Esophagus squamous epithelium (tissue), 5 donors: ENCODE measurements around the gene C16orf86. TPM values are rescaled to one million over a fixed set of nuclear protein-coding genes. Genes with fewer than 3 reads are reported as not detected.

Source experiments
- DNase-seq: peaks from one replicate; lab custom pipeline; 2025; lab: John Stamatoyannopoulos, UW
- H3K27ac ChIP-seq, 4 donors: fragments of 200-600 bp; sonication (generic); one replicate each; pipeline ENCODE4 v1.5.1; 2016 to 2019; ENCODE audit warnings: mild to moderate bottlenecking in 1 of 4
- H3K27me3 ChIP-seq, 4 donors: fragments of 200-600 bp; sonication (generic); 1 replicate in 3 of 4; 2 replicates in 1 of 4; pipeline versions ENCODE4 v1.5.1 to v1.6.0; 2017 to 2021; ENCODE audit warnings: antibody characterized with exemption in 1 of 4
- H3K36me3 ChIP-seq, 3 donors: fragments of 200-600 bp; sonication (generic); one replicate each; pipeline ENCODE4 v1.5.1; 2016 to 2019
- H3K4me1 ChIP-seq, 3 donors: fragments of 200-600 bp; sonication (generic); one replicate each; pipeline ENCODE4 v1.5.1; 2017 to 2019
- H3K4me3 ChIP-seq, 4 donors: fragments of 200-600 bp; sonication (generic); 1 replicate in 3 of 4; 2 replicates in 1 of 4; pipeline ENCODE4 v1.5.1; 2016 to 2019; ENCODE audit warnings: mild to moderate bottlenecking in 2 of 4, moderate library complexity in 1 of 4
- H3K9me3 ChIP-seq, 3 donors: fragments of 200-600 bp; sonication (generic); one replicate each; pipeline ENCODE4 v1.5.1; 2016 to 2019
- CTCF ChIP-seq, 6 experiments: fragments of 450-650 bp in 4 of 6; fragments of 200-600 bp in 2 of 6; sonication (generic) in 2 of 6; IDR thresholded peaks; one replicate each; pipeline ENCODE4 v1.5.1; 2016 to 2019; ENCODE audit warnings: antibody characterized with exemption in 6 of 6, mild to moderate bottlenecking in 4 of 6, moderate library complexity in 4 of 6
- POLR2A ChIP-seq, 4 donors: fragments of 450-650 bp; IDR thresholded peaks; one replicate each; pipeline ENCODE4 v1.6.1; 2017; ENCODE audit warnings: antibody characterized with exemption in 4 of 4, mild to moderate bottlenecking in 4 of 4, moderate library complexity in 3 of 4
- WGBS, 2 donors: methylation state at CpG; one replicate each; pipeline ENCODE4 v1.1.5; 2018; 5-methylcytosine and 5-hydroxymethylcytosine counted together
- intact Hi-C: fragments of 100-400 bp; cut with DNase I; formaldehyde crosslinking; loops from one replicate; pipeline ENCODE4 v1.15.0; 2022
- total RNA-seq, 4 donors: library from RNA; depleted of rRNA; stranded (reverse); fragments of >200 nt; gene quantifications; one replicate each; pipeline ENCODE4 v1.1.0, GENCODE V29; 2016
- donor health status: DM: yes; HTN: yes; CAD: no.

The C16orf86 gene
- total RNA-seq, 4 donors from 2014 or later, result 1.1 to 3.1 (median 2.4) TPM; not detected in 1

GRCh38 chr16:67674851-67675578 is 8.4 kb downstream of the C16orf86 start:
- Histone ChIP-seq H3K27ac (peak overlapping the region; percentile 68 to 86 (median 77)), H3K36me3 (peaks cover 0 to 21% (median 0%) of the 10 kb centered on the region in 3 donors), H3K9me3 (no peaks in the 10 kb centered on the region), H3K27me3 (no peaks in the 10 kb centered on the region), H3K4me1 (peaks cover 30 to 71% (median 44%) of the 10 kb centered on the region in 3 donors), H3K4me3 (no peak overlapping the region)
- DNase-seq, result no peak
- WGBS, 2 donors, result 91 to 97% methylated on average over 6 of the region's 28 CpGs
- TF ChIP-seq POLR2A (IDR thresholded peaks at IDR 0.05) (no peak), CTCF (IDR thresholded peaks at IDR 0.05) (no peak)
- intact Hi-C loops, result loop anchor here (10.0 kb wide), 1 partner anchor 140 kb away; no protein-coding TSS in a partner anchor

- H3K27ac ChIP-seq, result peak overlapping the region in 2 of 4 donors; percentile 71 to 86
- H3K27me3 ChIP-seq, result no peaks in the 10 kb centered on the region
- 97 to 98% methylated on average over 5 to 7 of the region's 17 CpGs for WGBS, 2 donors
- H3K9me3 ChIP-seq, result no peaks in the 10 kb centered on the region
- peaks cover 0 to 27% (median 0%) of the 10 kb centered on the region in 3 donors for H3K36me3 ChIP-seq
- intact Hi-C loops, result loop anchor here (10.0 kb wide), 1 partner anchor 139 kb away; no protein-coding TSS in a partner anchor
- no peak for TF ChIP-seq POLR2A (IDR thresholded peaks at IDR 0.05)
- TF ChIP-seq CTCF (IDR thresholded peaks at IDR 0.05), result no peak
- no peak for DNase-seq
- no peak overlapping the region for H3K4me3 ChIP-seq
- H3K4me1 ChIP-seq, result peaks cover 30 to 71% (median 44%) of the 10 kb centered on the region in 3 donors
Measured at GRCh38 chr16:67675579-67675935, 8.9 kb downstream of the C16orf86 start.

GRCh38 chr16:67675999-67676398 is 9.4 kb downstream of the C16orf86 start:
- no peaks in the 10 kb centered on the region for H3K27me3 ChIP-seq
- TF ChIP-seq POLR2A (IDR thresholded peaks at IDR 0.05), result no peak
- no peak for TF ChIP-seq CTCF (IDR thresholded peaks at IDR 0.05)
- WGBS, 2 donors, result 91 to 92% methylated on average over 6 to 7 of the region's 7 CpGs
- no peak overlapping the region for H3K4me3 ChIP-seq
- H3K4me1 ChIP-seq, result peaks cover 30 to 71% (median 44%) of the 10 kb centered on the region in 3 donors
- H3K27ac ChIP-seq, result peak overlapping the region in 3 of 4 donors; percentile 71 to 86 (median 73)
- H3K36me3 ChIP-seq, result peaks cover 0 to 31% (median 0%) of the 10 kb centered on the region in 3 donors
- DNase-seq, result no peak
- intact Hi-C loops, result loop anchor here (10.0 kb wide), 1 partner anchor 139 kb away; no protein-coding TSS in a partner anchor
- no peaks in the 10 kb centered on the region for H3K9me3 ChIP-seq

- TF ChIP-seq CTCF (IDR thresholded peaks at IDR 0.05), result no peak
- no peak for TF ChIP-seq POLR2A (IDR thresholded peaks at IDR 0.05)
- 22 to 48% methylated on average over 3 to 4 of the region's 4 CpGs for WGBS, 2 donors
- H3K4me1 ChIP-seq, result peaks cover 30 to 71% (median 44%) of the 10 kb centered on the region in 3 donors
- peaks cover 0 to 36% (median 0%) of the 10 kb centered on the region in 3 donors for H3K36me3 ChIP-seq
- peak overlapping the region; percentile 39 to 86 (median 72) for H3K27ac ChIP-seq
- intact Hi-C loops, result loop anchor here (10.0 kb wide), 1 partner anchor 138 kb away; no protein-coding TSS in a partner anchor
- H3K9me3 ChIP-seq, result no peaks in the 10 kb centered on the region
- no peak for DNase-seq
- H3K27me3 ChIP-seq, result no peaks in the 10 kb centered on the region
- H3K4me3 ChIP-seq, result no peak overlapping the region
Measured at GRCh38 chr16:67676516-67676915, 9.9 kb downstream of the C16orf86 start.

GRCh38 chr16:67676939-67677338 is 10.3 kb downstream of the C16orf86 start:
- Histone ChIP-seq H3K4me1 (peaks cover 30 to 68% (median 44%) of the 10 kb centered on the region in 3 donors), H3K9me3 (no peaks in the 10 kb centered on the region), H3K27me3 (no peaks in the 10 kb centered on the region), H3K4me3 (no peak overlapping the region), H3K27ac (peak overlapping the region; percentile 39 to 86 (median 72)), H3K36me3 (peaks cover 0 to 40% (median 0%) of the 10 kb centered on the region in 3 donors)
- intact Hi-C loops, result loop anchor here (10.0 kb wide), 1 partner anchor 138 kb away; no protein-coding TSS in a partner anchor
- DNase-seq, result no peak
- TF ChIP-seq CTCF (IDR thresholded peaks at IDR 0.05) (no peak), POLR2A (IDR thresholded peaks at IDR 0.05) (no peak)
- WGBS, 2 donors, result 48 to 64% methylated on average over 8 of the region's 8 CpGs
